ENCODE measurements around the gene TMPRSS11A. TPM values are rescaled to one million over a fixed set of nuclear protein-coding genes. Genes with fewer than 3 reads are reported as not detected.

The TMPRSS11A gene
- total and polyA plus RNA-seq, 2 of the 13 experiments (the other 11 are each of a cell fraction or from before 2014, with no cell fraction given), result not detected

DNA sequence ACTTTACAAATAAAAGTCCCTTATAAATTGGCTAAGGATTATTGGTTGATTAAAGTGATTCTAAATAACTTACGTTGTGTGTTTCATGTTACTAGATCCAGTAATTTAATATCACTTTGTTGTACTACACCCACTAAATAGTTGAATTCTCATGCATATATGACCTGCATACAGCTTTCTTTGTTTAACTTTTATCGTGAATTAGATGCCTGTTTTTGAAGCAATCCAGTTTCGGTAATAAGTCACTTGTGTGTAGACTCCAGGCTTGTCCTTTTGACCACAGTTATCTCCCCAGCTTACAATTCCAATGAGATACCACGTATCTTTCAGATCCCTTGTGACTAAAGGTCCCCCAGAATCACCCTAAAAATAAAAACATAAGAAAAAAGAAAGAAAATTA is 52.2 kb downstream of the TMPRSS11A start (continued):
- no peak for TF ChIP-seq BCLAF1 (IDR thresholded peaks at IDR 0.05)

- no peak overlapping the region for H3K4me2 ChIP-seq (ENCODE audit: low read depth, low read length)
- TF ChIP-seq EED (CRISPR knock-in tag; IDR thresholded peaks at IDR 0.05) (no peak), ZBTB26 (CRISPR knock-in tag; IDR thresholded peaks at IDR 0.05; ENCODE audit: borderline replicate concordance) (no peak), RARA (CRISPR knock-in tag; IDR thresholded peaks at IDR 0.05) (no peak), ZNF746 (CRISPR knock-in tag; IDR thresholded peaks at IDR 0.05) (no peak), ELF3 (CRISPR knock-in tag; IDR thresholded peaks at IDR 0.05) (no peak), RCOR2 (CRISPR knock-in tag; IDR thresholded peaks at IDR 0.05) (no peak), HMG20B (CRISPR knock-in tag; conservative IDR thresholded peaks at IDR 0.05) (no peak), IRF9 (CRISPR knock-in tag; IDR thresholded peaks at IDR 0.05; ENCODE audit: borderline replicate concordance) (no peak), BORCS8-MEF2B (CRISPR knock-in tag; IDR thresholded peaks at IDR 0.05) (no peak), KDM3A (CRISPR knock-in tag; IDR thresholded peaks at IDR 0.05; ENCODE audit: low read depth) (no peak), LBX2 (CRISPR knock-in tag; IDR thresholded peaks at IDR 0.05; ENCODE audit: borderline replicate concordance) (no peak), NAIF1 (CRISPR knock-in tag; IDR thresholded peaks at IDR 0.05; ENCODE audit: borderline replicate concordance) (no peak)
- TF ChIP-seq, protein P1, sequence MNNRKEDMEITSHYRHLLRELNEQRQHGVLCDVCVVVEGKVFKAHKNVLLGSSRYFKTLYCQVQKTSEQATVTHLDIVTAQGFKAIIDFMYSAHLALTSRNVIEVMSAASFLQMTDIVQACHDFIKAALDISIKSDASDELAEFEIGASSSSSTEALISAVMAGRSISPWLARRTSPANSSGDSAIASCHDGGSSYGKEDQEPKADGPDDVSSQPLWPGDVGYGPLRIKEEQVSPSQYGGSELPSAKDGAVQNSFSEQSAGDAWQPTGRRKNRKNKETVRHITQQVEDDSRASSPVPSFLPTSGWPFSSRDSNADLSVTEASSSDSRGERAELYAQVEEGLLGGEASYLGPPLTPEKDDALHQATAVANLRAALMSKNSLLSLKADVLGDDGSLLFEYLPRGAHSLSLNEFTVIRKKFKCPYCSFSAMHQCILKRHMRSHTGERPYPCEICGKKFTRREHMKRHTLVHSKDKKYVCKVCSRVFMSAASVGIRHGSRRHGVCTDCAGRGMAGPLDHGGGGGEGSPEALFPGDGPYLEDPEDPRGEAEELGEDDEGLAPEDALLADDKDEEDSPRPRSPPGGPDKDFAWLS (CRISPR knock-in tag; IDR thresholded peaks at IDR 0.05; ENCODE audit: borderline replicate concordance), result no peak
- ChIA-PET POLR2A (no interaction called here), CTCF (ENCODE audit: low intra/inter-chr PET ratio, low total read pairs) (interaction anchor here (2.3 kb wide), 1 partner anchor 38 kb away, joined by 9 read pairs; no protein-coding TSS in a partner anchor)
- no peaks in the 10 kb centered on the region for H3K36me3 ChIP-seq (replicated peaks in 1 of 2; ENCODE audit: control insufficient read depth in 1 of 2, insufficient read depth in 2 of 2, low read length in 2 of 2)
- H3K9ac ChIP-seq (ENCODE audit: insufficient read depth, low read depth, low read length), result no peak overlapping the region
- BruUV-seq (replicated peaks), result no TSS peak
- in situ Hi-C loops (cut with HindIII; ENCODE audit: extremely low pct_ligation_motif_present, low pct_unique_long_range_greater_than_20kb), result loop anchor here (25.0 kb wide), 1 partner anchor 348 kb away; the partner anchor contains the start of gene STAP1
- H3K4me3 ChIP-seq (replicated peaks in 1 of 3; ENCODE audit: insufficient read depth in 1 of 3, low read depth in 2 of 3, low read length in 3 of 3), result no peak overlapping the region
- no peaks in the 10 kb centered on the region for H3K27me3 ChIP-seq (ENCODE audit: control insufficient read depth in 1 of 2, insufficient read depth in 2 of 2, low read length in 2 of 2)
- FAIRE-seq (no peak), DNase-seq (ENCODE audit: low spot score) (no peak), ATAC-seq (no peak)
- no peaks in the 10 kb centered on the region for H4K20me1 ChIP-seq (ENCODE audit: insufficient read depth, low read length)
- intact Hi-C loops (cut with micrococcal nuclease; ENCODE audit: unreplicated experiment), result loop anchor here (1.0 kb wide), 1 partner anchor 361 kb away; no protein-coding TSS in a partner anchor
- peaks cover 8% of the 10 kb centered on the region; the same call in 1 of the 2 replicates for H3K4me1 ChIP-seq (ENCODE audit: insufficient read depth, low read length)
- no peak overlapping the region for H3K27ac ChIP-seq (ENCODE audit: extremely low read length, insufficient read depth, low read length)
- WGBS (ENCODE audit: low lambda C conversion rate), result 2% methylated on average over 1 of the region's 1 CpG
- no peaks in the 10 kb centered on the region for H3K79me2 ChIP-seq (ENCODE audit: insufficient read depth, low read length)
- no peak overlapping the region for H2AFZ ChIP-seq (ENCODE audit: low read length)
- no peaks in the 10 kb centered on the region for H3K9me3 ChIP-seq (ENCODE audit: low read length)
Observed at GRCh38 chr4:67910585-67910905, 52.7 kb downstream of the TMPRSS11A start.

Measured in HepG2 (cell line).